AG08395 (cell line): ENCODE measurements around the gene SYT12.
A peak's percentile ranks its signal among the peaks of the same experiment; 100 is the strongest.
"Not testable (repeated sequence)": the region's sequence is repeated elsewhere in the genome, so short reads cannot be mapped to it uniquely, and the experiment has no call there.

Experiments
- DNase-seq: peaks from one replicate; pipeline ENCODE4 v3.0.0; 2012; ENCODE audit warnings: mixed read lengths, low spot score

The SYT12 gene

DNA sequence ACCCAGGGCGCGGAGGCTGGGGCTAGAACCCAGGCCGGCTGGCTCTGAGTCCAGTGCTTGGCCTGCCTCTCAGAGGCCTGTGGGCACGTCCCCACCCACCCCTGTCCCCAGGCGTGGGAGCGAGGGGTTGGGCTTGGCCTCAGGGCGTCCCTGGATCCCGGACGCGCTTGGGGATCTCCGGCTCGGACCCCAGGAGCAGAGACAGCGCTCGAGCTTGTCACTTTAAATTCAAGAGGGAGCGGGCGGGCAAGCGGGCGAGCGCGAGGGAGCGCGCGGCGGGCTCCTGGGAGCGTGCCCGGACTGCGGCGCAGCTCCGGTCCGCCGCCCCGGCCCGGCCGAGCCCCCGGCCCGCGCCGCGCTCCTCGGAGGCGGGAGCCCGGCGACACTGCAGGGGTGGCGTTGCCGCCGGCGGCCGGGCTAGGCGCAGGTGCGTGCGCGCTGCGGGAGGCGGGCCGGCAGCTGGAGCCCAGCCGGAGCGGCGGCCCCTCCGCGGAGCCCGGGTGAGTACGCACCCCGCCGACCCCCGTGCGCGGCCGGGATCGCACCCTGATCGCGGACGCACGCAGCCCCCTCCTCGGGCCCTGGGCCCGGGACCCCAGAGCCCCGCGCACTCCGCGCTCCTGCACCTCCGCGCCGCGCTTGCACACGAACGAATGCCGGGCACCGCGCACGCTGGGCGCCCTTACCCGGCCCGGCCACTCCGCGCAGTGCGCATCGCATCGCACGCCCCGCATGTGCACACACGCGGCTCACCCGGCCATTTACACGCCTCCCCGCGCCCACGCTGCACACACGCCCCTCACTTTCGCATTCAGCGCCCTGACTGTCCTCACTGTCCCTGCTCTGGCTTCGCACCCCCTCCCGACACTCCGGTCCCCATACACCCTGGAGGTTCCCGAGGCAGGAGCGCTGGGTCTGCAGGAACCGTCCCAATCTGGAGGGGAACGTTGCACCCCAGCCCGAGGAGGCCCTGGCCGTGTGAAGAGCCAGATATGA, at the start of gene SYT12:
Gene SYT12, plus strand, starts transcription at position 174 of the 996 bp plus-strand sequence. CDS start 7,011 bp downstream, outside the sequence.
- DNase-seq: peak; percentile 19

DNA sequence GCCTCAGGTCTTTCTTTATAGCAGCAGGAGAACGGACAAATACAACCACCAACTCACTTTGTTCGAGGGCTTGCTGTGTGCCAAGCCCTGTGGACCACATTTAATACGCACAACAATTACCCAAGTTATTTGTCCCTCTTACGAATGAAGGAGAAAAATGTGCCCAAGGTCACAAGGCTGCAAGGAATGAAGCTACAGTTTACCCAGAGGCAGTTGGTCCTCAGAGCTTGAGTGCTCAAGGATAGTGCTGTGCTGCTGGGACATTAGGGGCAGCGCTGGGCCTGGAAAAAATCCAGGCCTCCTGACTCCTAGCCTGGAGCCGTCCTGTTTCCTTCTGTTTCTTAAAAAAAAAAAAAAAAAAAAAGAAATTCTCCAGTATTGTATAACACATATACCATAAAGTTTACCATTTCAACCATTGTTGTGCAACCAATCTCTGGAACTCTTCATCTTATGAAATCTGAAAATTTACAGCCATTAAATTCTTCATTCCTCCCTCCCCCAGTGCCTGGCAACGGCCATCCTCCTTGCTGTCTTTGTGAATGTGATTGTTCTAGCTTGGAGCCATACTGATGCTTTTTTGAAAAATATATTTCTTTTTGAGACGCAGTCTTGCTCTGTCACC, 48.9 kb upstream of the SYT12 start:
- no peak for DNase-seq

GRCh38 chr11:66974724-66975404, 48.1 kb upstream of the SYT12 start, which contains the start of gene C11orf86:
C11orf86 (plus strand) TSS chr11:66975304; CDS start chr11:66975363, 59 bp downstream.
- no peak for DNase-seq

GRCh38 chr11:66975405-66976027, 47.4 kb upstream of the SYT12 start:
- no peak for DNase-seq

GRCh38 chr11:66976028-66976467, 46.9 kb upstream of the SYT12 start:
- no peak for DNase-seq

DNA sequence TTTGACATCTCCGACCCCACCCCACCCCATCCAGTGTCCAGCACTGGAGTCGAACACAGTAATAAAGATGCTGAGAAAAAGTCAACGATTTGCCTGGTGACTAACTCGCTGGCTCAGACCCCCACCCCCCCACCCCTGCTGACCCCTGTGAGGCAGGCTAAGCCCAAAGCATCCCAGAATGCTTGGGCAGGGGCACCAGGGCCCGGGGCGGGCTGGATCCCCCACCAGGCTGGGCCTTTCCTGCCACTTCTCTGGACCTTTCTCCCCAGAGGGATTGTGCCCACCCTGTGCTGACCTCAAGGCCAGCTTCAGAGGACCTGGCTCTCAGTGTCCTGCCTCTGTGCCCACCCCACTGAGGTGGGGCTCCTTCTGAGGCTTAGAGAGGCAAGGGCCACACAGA, 46.0 kb upstream of the SYT12 start:
- DNase-seq: no peak

DNA sequence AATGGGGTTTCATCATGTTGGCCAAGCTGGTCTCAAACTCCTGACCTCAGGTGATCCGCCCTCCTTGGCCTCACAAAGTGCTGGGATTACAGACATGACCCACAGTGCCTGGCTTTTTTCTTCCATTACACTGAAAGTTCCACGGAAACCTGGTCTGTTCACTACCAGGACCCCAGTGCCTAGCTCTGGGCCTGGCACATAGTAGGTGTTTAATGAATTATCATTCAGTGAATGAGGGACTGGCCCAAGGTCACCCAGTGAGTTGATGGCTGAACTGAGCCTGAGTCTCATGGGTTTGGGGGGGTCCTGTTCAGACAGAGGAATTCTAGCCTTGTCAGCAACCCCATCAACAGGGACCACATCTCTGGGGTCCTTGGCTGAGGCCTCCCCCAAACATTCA, 44.7 kb upstream of the SYT12 start:
- DNase-seq: no peak

DNA sequence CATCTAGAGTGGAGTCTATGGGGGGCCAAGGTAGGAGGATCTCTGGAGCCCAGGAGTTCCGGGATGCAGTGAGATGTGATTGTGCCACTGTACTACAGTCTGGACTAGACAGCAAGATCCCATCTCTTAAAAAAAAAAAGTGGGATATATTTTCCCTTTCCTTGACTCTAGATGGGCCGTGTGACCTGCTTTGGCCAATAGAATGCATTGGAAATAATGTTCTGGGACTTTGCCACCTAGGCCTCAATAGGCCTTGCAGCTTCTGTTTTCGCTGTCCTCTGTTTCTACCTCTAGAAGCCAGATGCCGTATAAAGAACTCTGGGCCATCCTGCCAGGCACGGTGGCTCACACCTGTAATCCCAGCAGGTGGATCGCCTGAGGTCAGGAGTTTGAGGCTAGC, 44.2 kb upstream of the SYT12 start:
- DNase-seq: no peak

GRCh38 chr11:66979336-66979980, 43.5 kb upstream of the SYT12 start:
- DNase-seq: no peak

GRCh38 chr11:66981976-66982578, 40.9 kb upstream of the SYT12 start:
- peak; percentile 88 for DNase-seq

DNA sequence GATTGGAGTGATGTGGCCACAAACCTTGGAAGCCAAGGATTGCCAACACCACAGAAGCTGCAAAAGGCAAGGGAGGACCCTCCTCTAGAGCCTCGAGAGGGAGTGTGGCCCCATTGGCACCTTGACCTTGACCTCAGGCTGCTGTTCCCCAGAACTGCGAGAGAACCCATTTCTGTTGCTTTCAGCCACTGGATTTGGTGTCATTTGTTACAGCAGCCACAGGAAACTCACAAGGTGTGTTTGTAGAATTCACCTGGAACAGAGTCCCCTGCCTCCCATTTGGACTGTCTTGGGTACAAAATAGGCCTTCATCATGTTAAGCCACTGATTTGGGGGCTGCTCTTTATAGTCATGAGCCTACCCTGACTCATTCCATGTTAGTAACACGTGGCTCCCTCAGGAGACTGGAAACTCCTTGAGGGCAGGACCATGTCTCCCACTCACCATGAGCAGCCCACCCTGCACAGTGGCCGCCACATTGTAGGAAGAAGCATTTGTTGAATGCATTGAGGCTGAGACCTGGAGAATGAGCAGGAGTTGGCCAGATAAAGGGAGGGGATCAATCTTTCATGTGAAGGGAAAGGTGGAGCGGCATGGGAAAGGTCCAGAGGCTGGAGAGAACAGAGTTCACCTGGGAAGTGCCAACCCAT, 39.5 kb upstream of the SYT12 start:
- DNase-seq: no peak

- no peak for DNase-seq
These were observed 37.3 kb upstream of the SYT12 start for GRCh38 chr11:66985508-66986177.

DNA sequence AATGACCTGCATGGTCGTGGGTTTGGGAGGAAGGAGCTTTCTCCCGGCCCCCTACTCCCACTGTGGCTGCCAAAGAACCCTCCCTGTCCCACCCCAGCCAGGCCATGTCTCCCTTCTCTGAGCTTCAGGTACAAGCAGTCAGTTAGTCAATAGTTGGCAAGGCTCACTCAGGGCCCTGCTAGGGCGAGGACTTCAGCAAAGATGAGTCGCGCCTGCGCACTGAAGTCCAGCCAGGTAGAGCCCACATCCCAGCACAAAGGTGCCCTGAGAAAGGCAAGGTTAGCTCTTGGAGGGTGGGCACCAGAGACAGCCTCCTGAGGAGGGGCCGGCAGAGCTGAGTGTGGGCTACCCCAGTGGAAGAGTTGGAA, 36.8 kb upstream of the SYT12 start:
- no peak for DNase-seq

DNA sequence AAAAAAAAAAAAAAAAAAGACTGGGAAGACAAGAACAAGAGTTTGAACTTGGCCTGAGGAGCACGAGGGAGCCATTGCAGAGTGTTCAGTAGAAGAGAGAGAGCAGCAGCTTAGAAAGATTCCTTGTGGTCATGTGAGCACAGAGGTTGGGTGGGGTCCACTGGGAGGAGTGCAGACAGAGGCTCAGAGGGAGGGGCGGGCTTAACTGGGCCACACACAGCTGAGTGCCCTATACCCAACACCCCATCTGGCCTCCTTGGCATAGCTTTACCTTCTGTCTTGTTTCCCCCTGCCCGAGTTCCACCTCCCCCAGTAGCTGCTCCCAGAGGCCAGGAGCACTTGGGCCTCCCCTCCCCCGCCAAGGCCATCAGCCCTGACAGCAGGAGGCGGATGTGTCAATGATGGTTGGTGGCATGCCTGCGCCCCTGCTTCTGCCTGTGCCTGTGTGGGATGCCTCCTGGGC, 35.7 kb upstream of the SYT12 start:
- no peak for DNase-seq

DNA sequence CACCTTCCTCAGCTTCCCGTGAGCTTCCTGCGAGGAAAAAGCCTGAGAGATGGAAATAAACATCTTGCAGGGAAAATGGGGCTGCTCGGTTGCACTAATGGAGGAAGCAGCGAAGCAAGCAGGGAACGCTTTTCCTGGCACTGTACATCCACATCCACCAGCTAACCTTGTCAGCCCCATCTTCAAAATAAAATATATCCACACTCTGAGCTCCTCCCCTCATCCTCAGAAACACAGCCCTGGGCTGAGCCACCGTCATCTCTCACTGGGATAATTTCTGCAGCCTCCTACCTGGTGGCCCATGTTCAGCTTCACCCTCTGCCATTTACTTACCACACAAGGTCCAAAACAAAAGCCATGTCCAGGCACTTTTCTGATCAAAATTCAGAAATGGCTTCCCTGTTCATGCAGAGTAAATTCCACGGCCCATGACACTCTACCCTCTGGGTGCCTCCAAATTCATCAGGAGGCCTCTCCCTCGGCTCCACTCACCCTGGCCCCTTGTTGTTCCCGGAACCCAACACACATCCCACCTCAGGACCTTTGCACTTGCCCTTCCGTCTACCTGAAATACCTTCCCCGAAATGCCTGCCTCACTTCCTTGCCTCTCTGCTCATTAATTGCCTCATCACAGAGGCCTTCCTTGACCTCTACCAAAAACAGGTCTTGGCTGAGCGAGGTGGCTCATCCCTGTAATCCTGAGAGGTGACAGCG, 34.9 kb upstream of the SYT12 start:
- DNase-seq: no peak

DNA sequence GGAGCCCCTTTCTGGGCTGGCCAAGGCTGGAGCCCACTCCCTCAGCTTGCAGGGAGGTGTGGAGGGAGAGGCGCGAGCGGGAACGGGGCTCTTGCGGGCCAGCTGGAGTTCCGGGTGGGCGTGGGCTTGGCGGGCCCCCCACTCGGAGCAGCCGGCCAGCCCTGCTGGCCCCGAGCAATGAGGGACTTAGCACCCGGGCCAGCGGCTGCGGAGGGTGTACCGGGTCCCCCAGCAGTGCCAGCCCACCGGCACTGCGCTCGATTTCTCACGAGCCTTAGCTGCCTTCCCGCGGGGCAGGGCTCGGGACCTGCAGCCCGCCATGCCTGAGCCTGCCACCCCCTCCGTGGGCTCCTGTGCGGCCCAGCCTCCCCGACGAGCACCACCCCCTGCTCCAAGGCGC, 34.2 kb upstream of the SYT12 start:
- not testable (repeated sequence) for DNase-seq

DNA sequence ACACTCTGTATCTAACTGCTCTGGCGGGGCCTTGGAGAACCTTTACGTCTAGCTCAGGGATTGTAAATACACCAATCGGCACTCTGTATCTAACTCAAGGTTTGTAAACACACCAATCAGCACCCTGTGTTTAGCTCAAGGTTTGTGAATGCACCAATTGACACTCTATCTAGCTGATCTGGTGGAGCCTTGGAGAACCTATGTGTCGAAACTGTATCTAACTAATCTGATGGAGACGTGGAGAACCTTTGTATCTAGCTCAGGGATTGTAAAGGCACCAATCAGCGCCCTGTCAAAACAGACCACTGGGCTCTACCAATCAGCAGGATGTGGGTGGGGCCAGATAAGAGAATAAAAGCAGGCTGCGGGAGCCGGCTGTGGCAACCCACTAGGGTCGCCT, 33.6 kb upstream of the SYT12 start:
- DNase-seq: not testable (repeated sequence)

DNA sequence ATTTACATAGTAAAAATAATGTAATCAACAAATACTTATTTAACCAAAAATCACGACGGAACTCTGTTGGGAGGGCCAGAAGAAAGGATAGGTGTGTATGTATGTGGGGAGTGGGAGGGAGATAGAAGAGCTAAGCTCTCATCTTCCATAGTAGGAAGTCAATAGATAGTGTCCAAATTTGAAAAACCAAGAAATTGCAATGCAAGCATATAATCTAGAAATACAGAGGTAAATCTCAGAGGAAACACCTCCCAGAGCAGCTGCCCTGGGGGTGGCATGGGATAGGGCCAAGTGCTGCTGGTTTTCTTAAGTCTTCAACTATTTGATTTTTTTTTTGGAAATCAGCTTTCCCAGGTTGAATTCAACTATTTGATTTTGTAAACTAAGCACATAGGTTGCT, 30.9 kb upstream of the SYT12 start:
- no peak for DNase-seq

DNA sequence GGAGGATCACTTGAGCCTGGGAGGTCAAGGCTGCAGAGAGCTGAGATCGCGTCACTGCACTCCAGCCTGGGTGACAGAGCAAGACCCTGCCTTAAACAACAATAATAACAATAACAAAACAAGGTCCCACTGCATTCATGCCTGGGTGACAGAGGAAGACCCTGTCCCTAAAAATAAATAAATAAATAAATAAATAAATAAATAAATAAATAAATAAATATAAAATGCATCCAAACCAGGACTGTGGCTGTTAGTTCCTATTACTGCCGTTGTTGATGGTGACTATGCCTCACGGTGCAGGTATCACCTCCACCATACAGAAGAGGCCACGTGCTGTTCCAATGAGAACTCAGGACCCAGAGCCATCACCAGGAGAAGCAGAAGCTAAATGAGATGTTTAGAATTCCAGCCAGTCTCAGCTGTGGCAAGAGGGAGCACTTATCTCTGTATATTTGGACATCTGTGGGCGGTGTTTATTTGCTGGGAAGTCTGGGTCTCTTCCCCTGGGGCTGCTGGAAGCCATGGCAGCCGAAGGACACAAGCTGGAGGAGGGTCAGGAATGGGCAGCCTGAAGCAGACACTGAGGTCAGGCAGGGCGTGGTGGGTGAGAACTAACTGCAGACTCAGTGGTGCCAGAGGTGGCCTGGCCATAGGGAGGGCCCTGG, 26.2 kb upstream of the SYT12 start:
- peak; percentile 59 for DNase-seq
